ENCODE measurements around the gene CNNM1.

CNNM1 gene

GRCh38 chr10:99395750-99396445 is 66.7 kb downstream of the CNNM1 start:
- in situ Hi-C loops (cut with HindIII; ENCODE audit: low pct_ligation_motif_present, low pct_unique_long_range_greater_than_20kb, low sequenced_read_pairs): no loop called here
- DNase-seq: peak; percentile 95

GRCh38 chr10:99396471-99396870 is 67.3 kb downstream of the CNNM1 start:
- peak; percentile 24 for DNase-seq
- in situ Hi-C loops (cut with HindIII; ENCODE audit: low pct_ligation_motif_present, low pct_unique_long_range_greater_than_20kb, low sequenced_read_pairs): no loop called here

- DNase-seq: no peak
- in situ Hi-C loops (cut with HindIII; ENCODE audit: low pct_ligation_motif_present, low pct_unique_long_range_greater_than_20kb, low sequenced_read_pairs): no loop called here
Measured at GRCh38 chr10:99399664-99400063, 70.5 kb downstream of the CNNM1 start.

- in situ Hi-C loops (cut with HindIII; ENCODE audit: low pct_ligation_motif_present, low pct_unique_long_range_greater_than_20kb, low sequenced_read_pairs): no loop called here
- DNase-seq: no peak
Measured at GRCh38 chr10:99403674-99404073, 74.5 kb downstream of the CNNM1 start.

GRCh38 chr10:99406149-99406548 is 77.0 kb downstream of the CNNM1 start:
- no peak for DNase-seq
- in situ Hi-C loops (cut with HindIII; ENCODE audit: low pct_ligation_motif_present, low pct_unique_long_range_greater_than_20kb, low sequenced_read_pairs): no loop called here

- in situ Hi-C loops (cut with HindIII; ENCODE audit: low pct_ligation_motif_present, low pct_unique_long_range_greater_than_20kb, low sequenced_read_pairs): no loop called here
- DNase-seq: no peak
Measured at GRCh38 chr10:99410146-99410545, 81.0 kb downstream of the CNNM1 start.

GRCh38 chr10:99410876-99411275 is 81.7 kb downstream of the CNNM1 start:
- no peak for DNase-seq
- in situ Hi-C loops (cut with HindIII; ENCODE audit: low pct_ligation_motif_present, low pct_unique_long_range_greater_than_20kb, low sequenced_read_pairs): no loop called here

GRCh38 chr10:99411546-99411945 is 82.4 kb downstream of the CNNM1 start:
- DNase-seq: no peak
- in situ Hi-C loops (cut with HindIII; ENCODE audit: low pct_ligation_motif_present, low pct_unique_long_range_greater_than_20kb, low sequenced_read_pairs): no loop called here

GRCh38 chr10:99412099-99412498 is 82.9 kb downstream of the CNNM1 start:
- DNase-seq: no peak
- in situ Hi-C loops (cut with HindIII; ENCODE audit: low pct_ligation_motif_present, low pct_unique_long_range_greater_than_20kb, low sequenced_read_pairs): no loop called here

GRCh38 chr10:99418910-99419624 is 89.9 kb downstream of the CNNM1 start:
- DNase-seq: no peak
- in situ Hi-C loops (cut with HindIII; ENCODE audit: low pct_ligation_motif_present, low pct_unique_long_range_greater_than_20kb, low sequenced_read_pairs): no loop called here

- in situ Hi-C loops (cut with HindIII; ENCODE audit: low pct_ligation_motif_present, low pct_unique_long_range_greater_than_20kb, low sequenced_read_pairs): no loop called here
- DNase-seq: no peak
Measured at GRCh38 chr10:99419688-99420087, 90.5 kb downstream of the CNNM1 start.

- in situ Hi-C loops (cut with HindIII; ENCODE audit: low pct_ligation_motif_present, low pct_unique_long_range_greater_than_20kb, low sequenced_read_pairs): no loop called here
Measured at GRCh38 chr10:99421233-99421739, 92.1 kb downstream of the CNNM1 start.

GRCh38 chr10:99422529-99423096 is 93.5 kb downstream of the CNNM1 start:
- DNase-seq: no peak
- in situ Hi-C loops (cut with HindIII; ENCODE audit: low pct_ligation_motif_present, low pct_unique_long_range_greater_than_20kb, low sequenced_read_pairs): no loop called here

More at GRCh38 chr10:99421233-99421739, 92.1 kb downstream of the CNNM1 start:
- DNase-seq: no peak

- in situ Hi-C loops (cut with HindIII; ENCODE audit: low pct_ligation_motif_present, low pct_unique_long_range_greater_than_20kb, low sequenced_read_pairs): loop anchor here (25.0 kb wide), 1 partner anchor 188 kb away; the partner anchor contains the start of gene SLC25A28
Measured at GRCh38 chr10:99424656-99425055, 95.5 kb downstream of the CNNM1 start.

GRCh38 chr10:99425204-99425603 is 96.0 kb downstream of the CNNM1 start:
- in situ Hi-C loops (cut with HindIII; ENCODE audit: low pct_ligation_motif_present, low pct_unique_long_range_greater_than_20kb, low sequenced_read_pairs): loop anchor here (25.0 kb wide), 1 partner anchor 187 kb away; the partner anchor contains the start of gene SLC25A28
- DNase-seq: no peak

More at GRCh38 chr10:99424656-99425055, 95.5 kb downstream of the CNNM1 start:
- no peak for DNase-seq

- DNase-seq: peak; percentile 72
- in situ Hi-C loops (cut with HindIII; ENCODE audit: low pct_ligation_motif_present, low pct_unique_long_range_greater_than_20kb, low sequenced_read_pairs): loop anchor here (25.0 kb wide), 1 partner anchor 186 kb away; the partner anchor contains the start of gene SLC25A28
Measured at GRCh38 chr10:99426689-99427088, 97.5 kb downstream of the CNNM1 start.

GRCh38 chr10:99427566-99428190 is 98.5 kb downstream of the CNNM1 start:
- DNase-seq: no peak
- in situ Hi-C loops (cut with HindIII; ENCODE audit: low pct_ligation_motif_present, low pct_unique_long_range_greater_than_20kb, low sequenced_read_pairs): loop anchor here (25.0 kb wide), 1 partner anchor 185 kb away; the partner anchor contains the start of gene SLC25A28

- in situ Hi-C loops (cut with HindIII; ENCODE audit: low pct_ligation_motif_present, low pct_unique_long_range_greater_than_20kb, low sequenced_read_pairs): loop anchor here (25.0 kb wide), 1 partner anchor 183 kb away; the partner anchor contains the start of gene SLC25A28
- DNase-seq: peak; percentile 39
Measured at GRCh38 chr10:99429517-99430095, 100.5 kb downstream of the CNNM1 start.

Measured in ACHN (cell line).